Measurements from ENCODE around the gene COL24A1. TPM values are rescaled to one million over a fixed set of nuclear protein-coding genes. Genes with fewer than 3 reads are reported as not detected.

COL24A1 gene
- polyA plus RNA-seq, 4 donors = 0.07 to 2.4 (median 0.27) TPM; not detected in 1

DNA sequence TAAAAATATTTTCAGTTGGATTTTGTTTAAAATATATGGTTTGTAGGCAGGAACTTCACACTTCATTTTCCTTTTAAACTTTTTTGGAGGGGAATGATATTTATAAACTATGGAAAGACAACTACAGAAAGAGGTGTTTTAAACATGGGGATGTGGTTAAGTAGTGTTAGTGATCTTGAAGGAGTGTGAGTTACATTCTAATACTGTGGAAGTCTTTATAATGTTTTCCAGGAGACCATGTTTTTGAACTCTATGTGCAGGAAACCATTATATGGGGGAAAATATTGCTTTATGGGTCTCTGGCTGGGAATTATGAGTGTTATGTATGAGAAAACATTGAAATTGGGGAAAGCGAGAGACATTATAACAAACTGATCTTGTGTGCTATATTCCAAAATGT, 35.8 kb upstream of the COL24A1 start:
- FAIRE-seq = no peak
- DNase-seq = no peak
- H3K36me3 ChIP-seq (ENCODE audit: control insufficient read depth in 3 of 3, insufficient read depth in 2 of 3, low read depth in 1 of 3, low read length in 3 of 3) = no peaks in the 10 kb centered on the region
- no peak overlapping the region for H3K4me3 ChIP-seq (ENCODE audit: low read depth in 1 of 3, low read length in 3 of 3)
- H3K27ac ChIP-seq (ENCODE audit: low read depth in 1 of 3, low read length in 2 of 3) = no peak overlapping the region
- WGBS, 3 donors = 80 to 97% (median 88%) methylated on average over 1 of the region's 1 CpG
- H3K9me3 ChIP-seq (ENCODE audit: control insufficient read depth in 2 of 2, insufficient read depth in 1 of 2, low read depth in 1 of 2, low read length in 1 of 2) = no peaks in the 10 kb centered on the region
- H3K27me3 ChIP-seq (ENCODE audit: control insufficient read depth in 3 of 3, insufficient read depth in 3 of 3, low read length in 3 of 3) = no peaks in the 10 kb centered on the region
- H3K4me1 ChIP-seq (ENCODE audit: control insufficient read depth in 3 of 3, insufficient read depth in 2 of 3, low read depth in 1 of 3, low read length in 2 of 3) = no peaks in the 10 kb centered on the region

DNA sequence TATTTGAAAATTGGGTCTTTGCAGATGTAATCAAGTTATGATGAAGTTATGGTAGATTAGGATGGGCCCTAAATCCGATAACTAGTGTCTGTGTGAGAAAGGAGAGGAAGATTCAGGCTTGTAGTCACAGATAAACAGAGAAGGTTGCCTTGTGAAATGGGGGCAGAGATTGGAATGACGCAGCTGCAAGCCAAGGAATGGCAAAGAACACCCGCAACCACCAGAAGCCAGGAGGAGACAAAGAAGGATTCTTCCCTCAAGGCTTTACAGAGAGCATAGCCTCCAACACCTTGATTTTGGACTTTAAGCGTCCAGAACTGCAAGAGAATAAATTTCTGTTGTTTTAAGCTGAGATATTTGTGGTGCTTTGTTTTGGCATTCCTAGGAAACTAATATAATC, 35.4 kb upstream of the COL24A1 start:
- Histone ChIP-seq H3K4me3 (ENCODE audit: low read depth in 1 of 3, low read length in 3 of 3) (no peak overlapping the region), H3K36me3 (ENCODE audit: control insufficient read depth in 3 of 3, insufficient read depth in 2 of 3, low read depth in 1 of 3, low read length in 3 of 3) (no peaks in the 10 kb centered on the region), H3K9me3 (ENCODE audit: control insufficient read depth in 2 of 2, insufficient read depth in 1 of 2, low read depth in 1 of 2, low read length in 1 of 2) (no peaks in the 10 kb centered on the region), H3K27ac (ENCODE audit: low read depth in 1 of 3, low read length in 2 of 3) (no peak overlapping the region), H3K27me3 (ENCODE audit: control insufficient read depth in 3 of 3, insufficient read depth in 3 of 3, low read length in 3 of 3) (no peaks in the 10 kb centered on the region), H3K4me1 (ENCODE audit: control insufficient read depth in 3 of 3, insufficient read depth in 2 of 3, low read depth in 1 of 3, low read length in 2 of 3) (no peaks in the 10 kb centered on the region)
- no peak for FAIRE-seq
- 63 to 74% (median 72%) methylated on average over 4 of the region's 4 CpGs for WGBS, 3 donors
- no peak for DNase-seq

DNA sequence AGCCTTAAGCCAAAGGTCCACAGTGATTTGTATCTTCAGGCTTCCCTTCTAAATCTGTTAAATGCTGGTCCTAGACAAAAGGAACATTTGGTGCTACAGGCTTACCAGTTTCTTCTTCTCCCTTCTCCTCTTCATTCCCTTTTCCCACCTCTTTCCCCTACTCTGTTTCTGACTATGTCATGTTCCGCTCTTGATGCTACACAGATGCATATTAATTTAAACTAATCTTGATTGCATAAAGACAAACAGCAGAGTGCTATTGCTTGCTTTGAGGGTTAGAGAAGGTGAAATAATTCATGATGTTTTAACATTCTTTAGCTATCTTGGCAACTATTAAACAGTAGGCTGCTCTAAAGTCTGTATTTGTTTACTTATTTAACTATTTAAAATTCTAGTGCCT, 34.3 kb upstream of the COL24A1 start:
- Histone ChIP-seq H3K27ac (ENCODE audit: low read depth in 1 of 3, low read length in 2 of 3) (no peak overlapping the region), H3K4me3 (ENCODE audit: low read depth in 1 of 3, low read length in 3 of 3) (no peak overlapping the region), H3K9me3 (ENCODE audit: control insufficient read depth in 2 of 2, insufficient read depth in 1 of 2, low read depth in 1 of 2, low read length in 1 of 2) (no peaks in the 10 kb centered on the region), H3K4me1 (ENCODE audit: control insufficient read depth in 3 of 3, insufficient read depth in 2 of 3, low read depth in 1 of 3, low read length in 2 of 3) (no peaks in the 10 kb centered on the region), H3K27me3 (ENCODE audit: control insufficient read depth in 3 of 3, insufficient read depth in 3 of 3, low read length in 3 of 3) (no peaks in the 10 kb centered on the region), H3K36me3 (ENCODE audit: control insufficient read depth in 3 of 3, insufficient read depth in 2 of 3, low read depth in 1 of 3, low read length in 3 of 3) (no peaks in the 10 kb centered on the region)
- FAIRE-seq (no peak), DNase-seq (no peak)
- WGBS, 3 donors = 80 to 92% (median 86%) methylated on average over 1 of the region's 1 CpG

DNA sequence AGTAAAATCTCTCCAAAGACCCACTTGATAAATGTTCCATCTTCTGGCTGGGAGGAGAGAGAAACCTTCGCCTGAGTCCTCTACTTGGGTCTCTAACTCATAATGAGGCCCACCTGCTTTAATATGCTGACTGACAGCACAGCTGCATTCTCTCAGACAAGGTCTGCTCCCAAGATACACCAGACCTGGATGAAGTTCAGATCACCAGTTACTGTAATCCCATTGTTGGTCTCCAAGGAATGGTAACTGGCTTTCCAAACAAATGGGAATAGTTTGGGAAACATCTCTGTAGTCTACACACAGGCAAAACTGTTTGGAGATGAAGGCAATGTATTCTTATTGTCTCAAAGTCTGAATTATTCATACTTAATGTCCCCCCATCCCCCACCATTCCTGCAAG, 27.9 kb upstream of the COL24A1 start:
- DNase-seq = no peak

DNA sequence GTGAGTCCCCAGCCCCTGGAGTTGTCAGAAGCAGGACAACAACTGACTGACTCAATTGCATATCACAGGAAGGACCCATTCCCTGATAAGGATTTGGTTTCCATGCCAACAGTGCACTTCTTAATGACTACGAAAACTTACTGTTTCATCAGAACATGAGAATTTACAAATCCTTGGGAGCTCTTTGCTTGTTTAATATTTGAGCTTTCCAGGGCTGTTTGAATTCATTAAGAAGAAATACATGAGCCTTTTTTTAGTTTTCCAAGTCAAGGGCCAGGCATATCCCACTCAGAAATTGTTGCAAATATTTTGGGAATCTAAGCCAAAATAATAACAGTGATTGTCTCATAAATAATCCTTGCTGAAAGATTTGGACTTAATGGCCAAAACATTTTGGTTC, 27.2 kb upstream of the COL24A1 start:
- Histone ChIP-seq H3K27ac (ENCODE audit: low read depth in 1 of 3, low read length in 2 of 3) (no peak overlapping the region), H3K36me3 (ENCODE audit: control insufficient read depth in 3 of 3, insufficient read depth in 2 of 3, low read depth in 1 of 3, low read length in 3 of 3) (no peaks in the 10 kb centered on the region), H3K27me3 (ENCODE audit: control insufficient read depth in 3 of 3, insufficient read depth in 3 of 3, low read length in 3 of 3) (no peaks in the 10 kb centered on the region), H3K4me1 (ENCODE audit: control insufficient read depth in 3 of 3, insufficient read depth in 2 of 3, low read depth in 1 of 3, low read length in 2 of 3) (no peaks in the 10 kb centered on the region), H3K9me3 (ENCODE audit: control insufficient read depth in 2 of 2, insufficient read depth in 1 of 2, low read depth in 1 of 2, low read length in 1 of 2) (no peaks in the 10 kb centered on the region), H3K4me3 (ENCODE audit: low read depth in 1 of 3, low read length in 3 of 3) (no peak overlapping the region)
- no peak for FAIRE-seq
- no peak for DNase-seq
- 17 to 32% (median 24%) methylated on average over 1 of the region's 1 CpG for WGBS, 3 donors

More for the DNA sequence above, 27.9 kb upstream of the COL24A1 start:
- Histone ChIP-seq H3K4me1 (ENCODE audit: control insufficient read depth in 3 of 3, insufficient read depth in 2 of 3, low read depth in 1 of 3, low read length in 2 of 3) (no peaks in the 10 kb centered on the region), H3K4me3 (ENCODE audit: low read depth in 1 of 3, low read length in 3 of 3) (no peak overlapping the region), H3K27ac (ENCODE audit: low read depth in 1 of 3, low read length in 2 of 3) (no peak overlapping the region), H3K9me3 (ENCODE audit: control insufficient read depth in 2 of 2, insufficient read depth in 1 of 2, low read depth in 1 of 2, low read length in 1 of 2) (no peaks in the 10 kb centered on the region), H3K36me3 (ENCODE audit: control insufficient read depth in 3 of 3, insufficient read depth in 2 of 3, low read depth in 1 of 3, low read length in 3 of 3) (no peaks in the 10 kb centered on the region), H3K27me3 (ENCODE audit: control insufficient read depth in 3 of 3, insufficient read depth in 3 of 3, low read length in 3 of 3) (no peaks in the 10 kb centered on the region)
- no peak for FAIRE-seq
- WGBS, 3 donors = 61 to 92% (median 85%) methylated on average over 1 of the region's 1 CpG

DNA sequence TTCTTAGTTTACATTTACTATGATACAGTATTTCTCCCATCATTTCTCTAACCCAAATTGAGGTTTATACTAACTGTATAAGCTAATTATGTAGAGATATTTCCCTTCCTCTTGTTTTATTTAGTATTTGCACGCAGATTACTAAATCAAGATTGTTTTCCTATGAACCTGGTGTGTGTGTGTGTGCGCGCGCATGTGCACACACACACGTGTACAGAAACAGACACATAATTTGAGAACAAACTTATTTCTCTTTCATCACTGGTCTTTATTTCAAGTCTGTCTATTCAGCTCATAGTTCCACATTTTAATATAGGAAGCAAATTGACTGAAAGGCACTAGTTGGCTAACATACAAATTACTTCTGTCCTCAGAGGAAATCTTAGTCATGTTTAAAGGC, 19.7 kb upstream of the COL24A1 start:
- DNase-seq (no peak), FAIRE-seq (no peak)
- 63 to 69% (median 68%) methylated on average over 5 of the region's 5 CpGs for WGBS, 3 donors
- no peaks in the 10 kb centered on the region for H3K36me3 ChIP-seq (ENCODE audit: control insufficient read depth in 3 of 3, insufficient read depth in 2 of 3, low read depth in 1 of 3, low read length in 3 of 3)
- no peaks in the 10 kb centered on the region for H3K4me1 ChIP-seq (ENCODE audit: control insufficient read depth in 3 of 3, insufficient read depth in 2 of 3, low read depth in 1 of 3, low read length in 2 of 3)
- no peaks in the 10 kb centered on the region for H3K27me3 ChIP-seq (ENCODE audit: control insufficient read depth in 3 of 3, insufficient read depth in 3 of 3, low read length in 3 of 3)
- H3K27ac ChIP-seq (ENCODE audit: low read depth in 1 of 3, low read length in 2 of 3) = no peak overlapping the region
- no peak overlapping the region for H3K4me3 ChIP-seq (ENCODE audit: low read depth in 1 of 3, low read length in 3 of 3)
- no peaks in the 10 kb centered on the region for H3K9me3 ChIP-seq (ENCODE audit: control insufficient read depth in 2 of 2, insufficient read depth in 1 of 2, low read depth in 1 of 2, low read length in 1 of 2)

DNA sequence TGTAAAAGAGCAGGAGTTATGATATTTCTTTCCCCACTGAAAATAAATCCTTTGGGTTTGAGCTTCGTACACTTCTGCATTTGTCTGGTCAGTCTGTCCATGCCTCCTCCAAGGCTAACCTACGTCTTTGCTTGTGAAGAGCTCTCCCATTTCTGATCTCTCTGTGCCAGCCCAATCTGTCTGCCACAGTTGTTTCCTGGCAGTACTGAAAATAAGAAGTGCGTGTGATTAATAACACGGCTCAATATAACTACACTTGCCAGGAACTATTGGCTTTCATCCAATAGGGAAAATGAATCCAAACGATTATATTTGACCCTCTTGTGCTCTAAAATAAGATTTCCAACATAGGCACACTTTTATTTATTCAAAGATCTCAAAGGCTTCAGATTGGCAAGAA, 19.2 kb upstream of the COL24A1 start:
- Histone ChIP-seq H3K9me3 (ENCODE audit: control insufficient read depth in 2 of 2, insufficient read depth in 1 of 2, low read depth in 1 of 2, low read length in 1 of 2) (no peaks in the 10 kb centered on the region), H3K36me3 (ENCODE audit: control insufficient read depth in 3 of 3, insufficient read depth in 2 of 3, low read depth in 1 of 3, low read length in 3 of 3) (no peaks in the 10 kb centered on the region), H3K4me3 (ENCODE audit: low read depth in 1 of 3, low read length in 3 of 3) (no peak overlapping the region), H3K27ac (ENCODE audit: low read depth in 1 of 3, low read length in 2 of 3) (no peak overlapping the region), H3K27me3 (ENCODE audit: control insufficient read depth in 3 of 3, insufficient read depth in 3 of 3, low read length in 3 of 3) (no peaks in the 10 kb centered on the region), H3K4me1 (ENCODE audit: control insufficient read depth in 3 of 3, insufficient read depth in 2 of 3, low read depth in 1 of 3, low read length in 2 of 3) (no peaks in the 10 kb centered on the region)
- FAIRE-seq (no peak), DNase-seq (no peak)
- WGBS, 3 donors = 37 to 39% (median 37%) methylated on average over 5 of the region's 5 CpGs

DNA sequence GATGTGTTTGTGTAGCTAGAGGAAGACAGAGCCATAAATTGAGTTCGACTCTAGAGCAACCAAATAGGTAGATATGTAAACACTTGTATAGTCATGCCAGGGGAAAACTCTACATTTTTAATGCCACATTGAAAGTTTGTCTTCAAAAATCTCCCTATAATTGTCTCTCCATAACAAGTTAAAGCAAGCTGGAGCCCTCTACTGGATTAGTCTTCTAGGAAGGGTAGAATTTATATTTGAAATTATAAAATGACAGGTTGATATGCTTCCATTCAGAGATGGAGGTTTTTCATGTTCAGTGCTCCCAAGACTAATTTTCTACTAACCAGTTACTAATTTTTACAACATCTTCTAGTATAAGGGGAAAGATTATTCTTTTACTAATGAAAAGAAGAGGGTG, 13.1 kb upstream of the COL24A1 start:
- no peaks in the 10 kb centered on the region for H3K36me3 ChIP-seq (ENCODE audit: control insufficient read depth in 3 of 3, insufficient read depth in 2 of 3, low read depth in 1 of 3, low read length in 3 of 3)
- no peak for FAIRE-seq
- DNase-seq = no peak
- no peaks in the 10 kb centered on the region for H3K27me3 ChIP-seq (ENCODE audit: control insufficient read depth in 3 of 3, insufficient read depth in 3 of 3, low read length in 3 of 3)
- WGBS, 3 donors = 27 to 34% (median 28%) methylated on average over 1 of the region's 1 CpG
- no peaks in the 10 kb centered on the region for H3K4me1 ChIP-seq (ENCODE audit: control insufficient read depth in 3 of 3, insufficient read depth in 2 of 3, low read depth in 1 of 3, low read length in 2 of 3)
- H3K27ac ChIP-seq (ENCODE audit: low read depth in 1 of 3, low read length in 2 of 3) = no peak overlapping the region
- H3K9me3 ChIP-seq (ENCODE audit: control insufficient read depth in 2 of 2, insufficient read depth in 1 of 2, low read depth in 1 of 2, low read length in 1 of 2) = no peaks in the 10 kb centered on the region
- no peak overlapping the region for H3K4me3 ChIP-seq (ENCODE audit: low read depth in 1 of 3, low read length in 3 of 3)

DNA sequence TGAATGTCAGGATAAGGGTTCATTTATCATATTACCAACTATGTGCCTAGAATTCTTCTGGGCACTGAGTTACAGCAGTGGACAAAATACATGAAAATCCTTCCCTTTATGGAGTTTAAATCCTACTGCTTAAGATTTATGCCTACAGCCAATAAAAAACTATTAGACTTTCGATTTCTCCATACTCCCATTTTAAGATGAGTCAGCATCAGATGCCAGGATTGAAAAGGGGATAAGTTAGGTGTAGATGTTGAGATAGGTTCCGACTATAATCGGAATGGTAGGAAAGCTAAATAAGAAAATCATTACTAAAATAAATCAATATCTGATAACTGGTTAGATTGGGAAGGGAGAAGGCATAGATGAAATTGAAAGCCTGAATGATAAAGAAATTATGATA, 3.2 kb upstream of the COL24A1 start:
- Histone ChIP-seq H3K27me3 (ENCODE audit: control insufficient read depth in 3 of 3, insufficient read depth in 3 of 3, low read length in 3 of 3) (peaks cover under 1 to 35% (median 7%) of the 10 kb centered on the region in 3 donors), H3K27ac (ENCODE audit: low read depth in 1 of 3, low read length in 2 of 3) (no peak overlapping the region), H3K36me3 (ENCODE audit: control insufficient read depth in 3 of 3, insufficient read depth in 2 of 3, low read depth in 1 of 3, low read length in 3 of 3) (no peaks in the 10 kb centered on the region), H3K4me3 (ENCODE audit: low read depth in 1 of 3, low read length in 3 of 3) (no peak overlapping the region), H3K9me3 (ENCODE audit: control insufficient read depth in 2 of 2, insufficient read depth in 1 of 2, low read depth in 1 of 2, low read length in 1 of 2) (no peaks in the 10 kb centered on the region), H3K4me1 (ENCODE audit: control insufficient read depth in 3 of 3, insufficient read depth in 2 of 3, low read depth in 1 of 3, low read length in 2 of 3) (peaks cover 0 to 4% (median 0%) of the 10 kb centered on the region in 3 donors)
- DNase-seq (no peak), FAIRE-seq (no peak)
- 74 to 91% (median 79%) methylated on average over 3 of the region's 3 CpGs for WGBS, 3 donors

Measured in small intestine (tissue), 7 donors.